ENCODE data around the gene LOX. TPM values are rescaled to one million over a fixed set of nuclear protein-coding genes. Genes with fewer than 3 reads are reported as not detected.

LOX gene
- total and polyA plus RNA-seq, 2 donors (not counting 1 experiment from before 2014, with no cell fraction given) = 81.9 to 336 TPM

GRCh38 chr5:122118356-122118948 is 40.4 kb upstream of the LOX start:
- DNase-seq (ENCODE audit: low read depth in 2 of 2) = no peak

GRCh38 chr5:122114501-122114900 is 36.4 kb upstream of the LOX start:
- no peaks in the 10 kb centered on the region for H3K4me1 ChIP-seq (ENCODE audit: control insufficient read depth, extremely low read depth, insufficient read depth, low read length)
- DNase-seq (ENCODE audit: low read depth in 2 of 2) = no peak
- H3K9me3 ChIP-seq (ENCODE audit: control insufficient read depth, insufficient read depth, low read depth, low read length) = no peaks in the 10 kb centered on the region
- TF ChIP-seq CTCF (conservative IDR thresholded peaks at IDR 0.05 in 1 of 2, IDR thresholded peaks at IDR 0.05 in 1 of 2; ENCODE audit: low read depth in 1 of 2, low read length in 2 of 2) (no peak), EZH2 (IDR thresholded peaks at IDR 0.05; ENCODE audit: low read length, missing control alignments) (no peak)
- H3K27ac ChIP-seq (ENCODE audit: insufficient read depth, low read length) = no peak overlapping the region
- H3K79me2 ChIP-seq (ENCODE audit: control insufficient read depth, insufficient read depth, low read length) = no peaks in the 10 kb centered on the region
- no peak overlapping the region for H3K4me3 ChIP-seq (replicated peaks in 1 of 4; ENCODE audit: control extremely low read depth in 1 of 4, insufficient read depth in 1 of 4, low read depth in 3 of 4, low read length in 4 of 4)
- H3K27me3 ChIP-seq (ENCODE audit: control insufficient read depth, insufficient read depth, low read length) = no peaks in the 10 kb centered on the region
- no peaks in the 10 kb centered on the region for H4K20me1 ChIP-seq (ENCODE audit: control insufficient read depth, extremely low read depth, insufficient read depth, low read length)
- no peaks in the 10 kb centered on the region for H3K36me3 ChIP-seq (ENCODE audit: control insufficient read depth, insufficient read depth, low read length)
- H2AFZ ChIP-seq (ENCODE audit: low read length) = no peak overlapping the region
- no peak overlapping the region for H3K9ac ChIP-seq (ENCODE audit: insufficient read depth, low read length)
- no peak overlapping the region for H3K4me2 ChIP-seq (ENCODE audit: extremely low read depth, insufficient read depth, low read length)

More at GRCh38 chr5:122118356-122118948, 40.4 kb upstream of the LOX start:
- TF ChIP-seq CTCF (conservative IDR thresholded peaks at IDR 0.05 in 1 of 2, IDR thresholded peaks at IDR 0.05 in 1 of 2; ENCODE audit: low read depth in 1 of 2, low read length in 2 of 2) (no peak), EZH2 (IDR thresholded peaks at IDR 0.05; ENCODE audit: low read length, missing control alignments) (no peak)
- Histone ChIP-seq H2AFZ (ENCODE audit: low read length) (no peak overlapping the region), H3K27me3 (ENCODE audit: control insufficient read depth, insufficient read depth, low read length) (no peaks in the 10 kb centered on the region), H3K4me1 (ENCODE audit: control insufficient read depth, extremely low read depth, insufficient read depth, low read length) (no peaks in the 10 kb centered on the region), H3K4me3 (replicated peaks in 1 of 4; ENCODE audit: control extremely low read depth in 1 of 4, insufficient read depth in 1 of 4, low read depth in 3 of 4, low read length in 4 of 4) (no peak overlapping the region), H3K79me2 (ENCODE audit: control insufficient read depth, insufficient read depth, low read length) (no peaks in the 10 kb centered on the region), H3K27ac (ENCODE audit: insufficient read depth, low read length) (no peak overlapping the region), H3K36me3 (ENCODE audit: control insufficient read depth, insufficient read depth, low read length) (no peaks in the 10 kb centered on the region), H3K9ac (ENCODE audit: insufficient read depth, low read length) (no peak overlapping the region), H3K9me3 (ENCODE audit: control insufficient read depth, insufficient read depth, low read depth, low read length) (no peaks in the 10 kb centered on the region), H4K20me1 (ENCODE audit: control insufficient read depth, extremely low read depth, insufficient read depth, low read length) (no peaks in the 10 kb centered on the region), H3K4me2 (ENCODE audit: extremely low read depth, insufficient read depth, low read length) (no peak overlapping the region)

GRCh38 chr5:122112733-122113558 is 34.9 kb upstream of the LOX start:
- H3K4me2 ChIP-seq (ENCODE audit: extremely low read depth, insufficient read depth, low read length) = no peak overlapping the region
- DNase-seq (ENCODE audit: low read depth in 2 of 2) = no peak
- no peaks in the 10 kb centered on the region for H3K79me2 ChIP-seq (ENCODE audit: control insufficient read depth, insufficient read depth, low read length)
- no peaks in the 10 kb centered on the region for H3K9me3 ChIP-seq (ENCODE audit: control insufficient read depth, insufficient read depth, low read depth, low read length)
- H3K36me3 ChIP-seq (ENCODE audit: control insufficient read depth, insufficient read depth, low read length) = no peaks in the 10 kb centered on the region
- H3K27ac ChIP-seq (ENCODE audit: insufficient read depth, low read length) = no peak overlapping the region
- no peaks in the 10 kb centered on the region for H3K4me1 ChIP-seq (ENCODE audit: control insufficient read depth, extremely low read depth, insufficient read depth, low read length)
- H3K9ac ChIP-seq (ENCODE audit: insufficient read depth, low read length) = no peak overlapping the region
- TF ChIP-seq EZH2 (IDR thresholded peaks at IDR 0.05; ENCODE audit: low read length, missing control alignments) (no peak), CTCF (conservative IDR thresholded peaks at IDR 0.05 in 1 of 2, IDR thresholded peaks at IDR 0.05 in 1 of 2; ENCODE audit: low read depth in 1 of 2, low read length in 2 of 2) (no peak)
- no peak overlapping the region for H2AFZ ChIP-seq (ENCODE audit: low read length)
- H3K4me3 ChIP-seq (replicated peaks in 1 of 4; ENCODE audit: control extremely low read depth in 1 of 4, insufficient read depth in 1 of 4, low read depth in 3 of 4, low read length in 4 of 4) = no peak overlapping the region
- no peaks in the 10 kb centered on the region for H4K20me1 ChIP-seq (ENCODE audit: control insufficient read depth, extremely low read depth, insufficient read depth, low read length)
- no peaks in the 10 kb centered on the region for H3K27me3 ChIP-seq (ENCODE audit: control insufficient read depth, insufficient read depth, low read length)

All from fibroblast of lung (primary cell).